H1 (cell line): Measurements from ENCODE around the gene ENPP7. TPM values are rescaled to one million over a fixed set of nuclear protein-coding genes. Genes with fewer than 3 reads are reported as not detected.

ENCODE experiments used
- CTCF ChIA-PET: fragments of 300-600 bp; sonication (Branson Sonifier 250); formaldehyde crosslinking; loops from one replicate; lab custom pipeline; 2021; ENCODE audit not compliant: partially characterized antibody; lab: Charles Lee
- POLR2A ChIA-PET: fragments of 300-600 bp; sonication (Branson Sonifier 250); formaldehyde crosslinking; loops from one replicate; lab custom pipeline; 2021; ENCODE audit warnings: inconsistent platforms; ENCODE audit not compliant: partially characterized antibody; lab: Charles Lee
- DNase-seq, 2 experiments: peaks; one replicate each; pipeline versions ENCODE4 v3.0.0 to v3.0.0-alpha.2; 2010 to 2022; ENCODE audit warnings: low spot score in 2 of 2, low read depth in 1 of 2, mixed read lengths in 1 of 2
- FAIRE-seq: peaks from 2 replicates; lab custom pipeline; 2011; peaks lifted over from hg19 to GRCh38; lab: Jason Lieb, UNC
- H2AFZ ChIP-seq: 2 replicates; pipeline ENCODE4 v1.8.1; 2012; ENCODE audit warnings: low read length, inconsistent platforms
- H2AK5ac ChIP-seq: 2 replicates; pipeline ENCODE4 v1.6.1; 2013; ENCODE audit warnings: low read depth, low read length
- H2BK120ac ChIP-seq: replicated peaks from 2 replicates; pipeline ENCODE3; 2013; ENCODE audit warnings: low read depth, low read length, inconsistent platforms
- H2BK12ac ChIP-seq: 2 replicates; pipeline ENCODE4 v1.6.1; 2013; ENCODE audit warnings: low read depth, low read length
- H2BK15ac ChIP-seq: 2 replicates; pipeline ENCODE4 v1.6.1; 2013; ENCODE audit warnings: low read length
- H2BK20ac ChIP-seq: 2 replicates; pipeline ENCODE4 v1.6.1; 2013; ENCODE audit warnings: low read length
- H2BK5ac ChIP-seq: 2 replicates; pipeline ENCODE4 v1.6.1; 2013; ENCODE audit warnings: low read depth, low read length
- H3K14ac ChIP-seq: 2 replicates; pipeline ENCODE4 v1.6.1; 2013; ENCODE audit warnings: inconsistent platforms; ENCODE audit not compliant: insufficient read length
- H3K18ac ChIP-seq: 2 replicates; pipeline ENCODE4 v1.6.1; 2013; ENCODE audit warnings: low read length; ENCODE audit errors: extremely low read depth
- H3K23ac ChIP-seq: 2 replicates; pipeline ENCODE4 v1.6.1; 2013; ENCODE audit warnings: inconsistent platforms; ENCODE audit not compliant: insufficient read length
- H3K23me2 ChIP-seq: 2 replicates; pipeline ENCODE4 v1.6.1; 2013; ENCODE audit warnings: low read depth, low read length
- H3K27ac ChIP-seq: 2 replicates; pipeline ENCODE4 v1.6.1; 2011; ENCODE audit warnings: low read depth, low read length, inconsistent platforms
- H3K27me3 ChIP-seq, 4 experiments: replicated peaks in 1 of 4; 1 replicate in 1 of 4; 2 replicates in 3 of 4; pipeline versions ENCODE4 v1.6.1 to v1.8.1; 2011 to 2013; ENCODE audit warnings: low read length in 3 of 4, mild to moderate bottlenecking in 3 of 4, inconsistent platforms in 2 of 4, mixed read lengths in 2 of 4, moderate library complexity in 1 of 4; ENCODE audit not compliant: control insufficient read depth in 3 of 4, insufficient read depth in 3 of 4; ENCODE audit errors: extremely low read depth in 1 of 4
- H3K36me3 ChIP-seq, 4 experiments: 2 replicates each; pipeline versions ENCODE4 v1.6.1 to v1.8.1; 2011 to 2013; ENCODE audit warnings: mild to moderate bottlenecking in 4 of 4, low read length in 3 of 4, moderate library complexity in 2 of 4, control low read depth in 1 of 4, inconsistent platforms in 1 of 4; ENCODE audit not compliant: insufficient read depth in 4 of 4, control insufficient read depth in 2 of 4
- H3K4ac ChIP-seq: replicated peaks from 2 replicates; pipeline ENCODE3; 2013; ENCODE audit warnings: low read length, low read depth, mixed read lengths, inconsistent platforms; ENCODE audit not compliant: insufficient read length
- H3K4me1 ChIP-seq, 4 experiments: replicated peaks in 1 of 4; 1 replicate in 1 of 4; 2 replicates in 3 of 4; pipeline versions ENCODE4 v1.6.1 to v1.8.1; 2011 to 2013; ENCODE audit warnings: low read length in 3 of 4, inconsistent platforms in 2 of 4, mixed read lengths in 1 of 4; ENCODE audit not compliant: insufficient read depth in 4 of 4, control insufficient read depth in 3 of 4
- H3K4me2 ChIP-seq, 2 experiments: 2 replicates each; pipeline versions ENCODE4 v1.6.1 to v1.8.1; 2011 to 2013; ENCODE audit warnings: low read depth in 2 of 2, low read length in 2 of 2, control low read depth in 1 of 2, inconsistent platforms in 1 of 2, mild to moderate bottlenecking in 1 of 2; ENCODE audit not compliant: insufficient read depth in 1 of 2
- H3K4me3 ChIP-seq, 4 experiments: fragments of 200-600, 300-600 bp in 1 of 4; sonication (generic), shearing (Covaris generic), sonication (Bioruptor Twin) in 1 of 4; 2 replicates each; pipeline versions ENCODE4 v1.5.1 to v1.8.1; 2011 to 2016; ENCODE audit warnings: low read length in 4 of 4, low read depth in 3 of 4, control low read depth in 2 of 4, inconsistent platforms in 2 of 4, mild to moderate bottlenecking in 2 of 4, mixed read lengths in 1 of 4, moderate library complexity in 1 of 4; ENCODE audit not compliant: insufficient read depth in 2 of 4; ENCODE audit errors: extremely low read depth in 1 of 4
- H3K56ac ChIP-seq: replicated peaks from 2 replicates; pipeline ENCODE3; 2013; ENCODE audit warnings: low read depth, mild to moderate bottlenecking, mixed read lengths, low read length, inconsistent platforms; ENCODE audit not compliant: insufficient read length
- H3K79me1 ChIP-seq: 2 replicates; pipeline ENCODE4 v1.6.1; 2013; ENCODE audit warnings: low read depth, low read length, control low read depth
- H3K79me2 ChIP-seq, 2 experiments: 2 replicates each; pipeline versions ENCODE4 v1.6.1 to v1.8.1; 2012 to 2013; ENCODE audit warnings: low read length in 2 of 2, mild to moderate bottlenecking in 2 of 2, inconsistent platforms in 1 of 2; ENCODE audit not compliant: insufficient read depth in 2 of 2, control insufficient read depth in 1 of 2
- H3K9ac ChIP-seq, 4 experiments: replicated peaks in 1 of 4; 1 replicate in 1 of 4; 2 replicates in 3 of 4; pipeline versions ENCODE4 v1.6.1 to v1.8.1; 2011 to 2013; ENCODE audit warnings: low read depth in 3 of 4, low read length in 3 of 4, control low read depth in 2 of 4, mild to moderate bottlenecking in 2 of 4, moderate library complexity in 2 of 4, inconsistent platforms in 1 of 4; ENCODE audit errors: extremely low read depth in 1 of 4
- H3K9me3 ChIP-seq, 2 experiments: 2 replicates each; pipeline versions ENCODE4 v1.6.1 to v1.8.1; 2012 to 2013; ENCODE audit warnings: mild to moderate bottlenecking in 2 of 2, moderate library complexity in 2 of 2, control low read depth in 1 of 2, inconsistent platforms in 1 of 2, low read depth in 1 of 2, low read length in 1 of 2, mixed read lengths in 1 of 2; ENCODE audit not compliant: insufficient read depth in 2 of 2
- H4K20me1 ChIP-seq, 2 experiments: replicated peaks in 1 of 2; 2 replicates each; pipeline versions ENCODE3 to v1.8.1; 2011 to 2013; ENCODE audit warnings: inconsistent platforms in 2 of 2, low read length in 2 of 2, mild to moderate bottlenecking in 1 of 2; ENCODE audit not compliant: insufficient read depth in 2 of 2, control insufficient read depth in 1 of 2
- H4K5ac ChIP-seq: 2 replicates; pipeline ENCODE4 v1.6.1; 2013; ENCODE audit warnings: low read length, low read depth, mixed read lengths, inconsistent platforms; ENCODE audit not compliant: insufficient read length
- H4K8ac ChIP-seq: 2 replicates; pipeline ENCODE4 v1.8.0; 2013; ENCODE audit warnings: mild to moderate bottlenecking, moderate library complexity, low read length, inconsistent platforms; ENCODE audit not compliant: insufficient read depth; ENCODE audit errors: extremely low read depth
- H4K91ac ChIP-seq: replicated peaks from 2 replicates; pipeline ENCODE3; 2013; ENCODE audit warnings: low read length, mixed read lengths, inconsistent platforms; ENCODE audit not compliant: insufficient read length
- CHD2 ChIP-seq: IDR thresholded peaks from 2 replicates; pipeline ENCODE4 v1.6.1; 2012; ENCODE audit warnings: low read length, improper control_type of control experiment
- CREB1 ChIP-seq: IDR thresholded peaks from 2 replicates; pipeline ENCODE4 v1.6.1; 2012; ENCODE audit warnings: inconsistent platforms
- JUN ChIP-seq: IDR thresholded peaks from 2 replicates; pipeline ENCODE4 v1.6.1; 2011; ENCODE audit warnings: low read depth, mild to moderate bottlenecking, improper control_type of control experiment, low read length
- MAFK ChIP-seq: IDR thresholded peaks from 2 replicates; pipeline ENCODE4 v1.6.1; 2012; ENCODE audit warnings: low read depth, mild to moderate bottlenecking, improper control_type of control experiment, low read length
- PHF8 ChIP-seq: fragments of 200-600 bp; sonication (generic); conservative IDR thresholded peaks from 2 replicates; pipeline ENCODE4 v1.7.1; 2012; ENCODE audit warnings: low read depth, mild to moderate bottlenecking, inconsistent platforms, low read length, moderate library complexity
- RFX5 ChIP-seq: IDR thresholded peaks from 2 replicates; pipeline ENCODE4 v1.6.1; 2011; ENCODE audit warnings: low read depth, low read length, improper control_type of control experiment, borderline replicate concordance
- SP4 ChIP-seq: IDR thresholded peaks from 2 replicates; pipeline ENCODE4 v1.6.1; 2012; ENCODE audit warnings: low read length, inconsistent platforms
- SRF ChIP-seq: IDR thresholded peaks from 2 replicates; pipeline ENCODE4 v1.6.1; 2011; ENCODE audit warnings: mild to moderate bottlenecking, low read depth, low read length, moderate library complexity
- TAF1 ChIP-seq: IDR thresholded peaks from 2 replicates; pipeline ENCODE4 v1.6.1; 2011; ENCODE audit warnings: mild to moderate bottlenecking, low read depth, low read length
- TAF7 ChIP-seq: optimal IDR thresholded peaks from 2 replicates; pipeline ENCODE3; 2011; ENCODE audit warnings: low read depth, mild to moderate bottlenecking, inconsistent platforms, low read length, moderate library complexity, borderline replicate concordance
- TBP ChIP-seq: IDR thresholded peaks from 2 replicates; pipeline ENCODE4 v1.6.1; 2011; ENCODE audit warnings: low read depth, low read length, improper control_type of control experiment
- TEAD4 ChIP-seq: IDR thresholded peaks from 2 replicates; pipeline ENCODE4 v1.6.1; 2012; ENCODE audit warnings: low read depth, low read length, inconsistent platforms, mixed read lengths
- WGBS, 2 experiments: shearing (Covaris generic) in 1 of 2; methylation state at CpG; one replicate each; pipeline versions ENCODE4 v1.1.6 to v1.1.7; 2013 to 2015; ENCODE audit warnings: low lambda C conversion rate in 2 of 2, mixed read lengths in 2 of 2, inconsistent platforms in 1 of 2, low coverage in 1 of 2, missing lambda C conversion rate in 1 of 2; ENCODE audit not compliant: insufficient replicate concordance in 2 of 2, insufficient coverage in 1 of 2, insufficient read length in 1 of 2; ENCODE audit errors: extremely low coverage in 1 of 2, missing lambda C conversion rate in 1 of 2; 5-methylcytosine and 5-hydroxymethylcytosine counted together
- polyA plus RNA-seq, 7 experiments: library from polyadenylated mRNA; depleted of rRNA in 3 of 7; stranded (reverse) in 5 of 7; unstranded in 2 of 7; fragments of >200 nt in 5 of 7; fragments of 200-250 nt in 2 of 7; gene quantifications; 1 replicate in 5 of 7; 2 replicates in 1 of 7; 4 replicates in 1 of 7; pipeline versions ENCODE4 v1.2.1 to v1.2.3, GENCODE V29; 2011 to 2013; ENCODE audit warnings: missing spikeins in 2 of 7, mixed read lengths in 2 of 7
- total RNA-seq: library from RNA; stranded (reverse); fragmentation: NEBNext Ultra II Directional; extraction: Animal tissue kit (Norgen Biotek cat#: 25700); gene quantifications from 2 replicates; pipeline ENCODE4 v1.2.1, GENCODE V29; 2021
- TF ChIP-seq, protein P1 (sequence below): IDR thresholded peaks from 2 replicates; pipeline ENCODE4 v1.6.1; 2012; ENCODE audit warnings: inconsistent platforms
- TF ChIP-seq, protein P2 (sequence below), 3 experiments: IDR thresholded peaks; 1 replicate in 2 of 3; 2 replicates in 1 of 3; pipeline versions ENCODE4 v1.5.1 to v1.6.1; 2011; ENCODE audit warnings: low read length in 3 of 3, mild to moderate bottlenecking in 3 of 3, inconsistent platforms in 2 of 3, low read depth in 1 of 3, moderate library complexity in 1 of 3; ENCODE audit not compliant: insufficient read depth in 1 of 3; ENCODE audit errors: control extremely low read depth in 1 of 3

The ENPP7 gene
- total and polyA plus RNA-seq, 2 of the 8 experiments (the other 6 are each of a cell fraction or from before 2014, with no cell fraction given): not detected

DNA sequence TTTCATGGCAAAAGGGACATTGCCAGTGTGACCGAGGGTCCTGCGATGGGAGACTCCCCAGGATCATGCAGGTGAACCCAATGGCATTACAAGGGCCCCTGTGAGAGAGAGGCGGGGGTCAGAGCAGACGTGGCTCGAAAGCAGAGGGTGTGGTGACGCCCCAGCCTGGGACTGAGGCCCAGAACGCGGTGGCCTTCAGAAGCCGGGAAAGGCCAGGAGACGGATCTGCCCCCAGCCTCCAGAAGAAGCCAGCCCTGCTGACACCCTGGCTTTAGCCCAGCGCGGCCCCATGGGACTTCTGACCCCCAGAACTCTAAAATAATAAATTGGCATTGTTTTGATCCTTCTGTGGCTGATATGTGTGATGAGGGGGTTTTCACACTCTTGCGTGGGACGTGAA lies 17.4 kb upstream of the ENPP7 start:
- Histone ChIP-seq H2BK20ac (no peak overlapping the region), H3K23ac (no peak overlapping the region), H2BK120ac (no peak overlapping the region), H4K20me1 (no peaks in the 10 kb centered on the region), H3K4me3 (no peak overlapping the region), H2AK5ac (no peak overlapping the region), H3K27ac (no peak overlapping the region), H4K5ac (no peak overlapping the region), H3K36me3 (no peaks in the 10 kb centered on the region), H3K79me1 (no peaks in the 10 kb centered on the region), H3K56ac (no peak overlapping the region), H3K79me2 (no peaks in the 10 kb centered on the region), H3K14ac (no peak overlapping the region), H3K18ac (no peak overlapping the region), H3K4me1 (no peaks in the 10 kb centered on the region), H2BK12ac (no peak overlapping the region), H2AFZ (no peak overlapping the region), H3K4me2 (no peak overlapping the region), H2BK15ac (no peak overlapping the region), H3K9ac (no peak overlapping the region), H3K4ac (no peak overlapping the region), H3K9me3 (no peaks in the 10 kb centered on the region), H4K91ac (no peak overlapping the region), H3K27me3 (no peaks in the 10 kb centered on the region), H3K23me2 (no peaks in the 10 kb centered on the region), H4K8ac (no peak overlapping the region), H2BK5ac (no peak overlapping the region)
- ChIA-PET CTCF (no interaction called here), POLR2A (no interaction called here)
- FAIRE-seq (no peak), DNase-seq (no peak)
- WGBS, 2 experiments: 90% methylated on average over 14 of the region's 14 CpGs; no CpG with 5 or more reads in 1 of the 2 experiments
- TF ChIP-seq RFX5 (no peak), JUN (no peak), SRF (no peak), TAF1 (no peak), CHD2 (no peak), TAF7 (no peak), TEAD4 (no peak), PHF8 (no peak), CREB1 (no peak), TBP (no peak), MAFK (no peak), SP4 (no peak)
- TF ChIP-seq, protein P1, sequence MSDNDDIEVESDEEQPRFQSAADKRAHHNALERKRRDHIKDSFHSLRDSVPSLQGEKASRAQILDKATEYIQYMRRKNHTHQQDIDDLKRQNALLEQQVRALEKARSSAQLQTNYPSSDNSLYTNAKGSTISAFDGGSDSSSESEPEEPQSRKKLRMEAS: no peak
- TF ChIP-seq, protein P2, sequence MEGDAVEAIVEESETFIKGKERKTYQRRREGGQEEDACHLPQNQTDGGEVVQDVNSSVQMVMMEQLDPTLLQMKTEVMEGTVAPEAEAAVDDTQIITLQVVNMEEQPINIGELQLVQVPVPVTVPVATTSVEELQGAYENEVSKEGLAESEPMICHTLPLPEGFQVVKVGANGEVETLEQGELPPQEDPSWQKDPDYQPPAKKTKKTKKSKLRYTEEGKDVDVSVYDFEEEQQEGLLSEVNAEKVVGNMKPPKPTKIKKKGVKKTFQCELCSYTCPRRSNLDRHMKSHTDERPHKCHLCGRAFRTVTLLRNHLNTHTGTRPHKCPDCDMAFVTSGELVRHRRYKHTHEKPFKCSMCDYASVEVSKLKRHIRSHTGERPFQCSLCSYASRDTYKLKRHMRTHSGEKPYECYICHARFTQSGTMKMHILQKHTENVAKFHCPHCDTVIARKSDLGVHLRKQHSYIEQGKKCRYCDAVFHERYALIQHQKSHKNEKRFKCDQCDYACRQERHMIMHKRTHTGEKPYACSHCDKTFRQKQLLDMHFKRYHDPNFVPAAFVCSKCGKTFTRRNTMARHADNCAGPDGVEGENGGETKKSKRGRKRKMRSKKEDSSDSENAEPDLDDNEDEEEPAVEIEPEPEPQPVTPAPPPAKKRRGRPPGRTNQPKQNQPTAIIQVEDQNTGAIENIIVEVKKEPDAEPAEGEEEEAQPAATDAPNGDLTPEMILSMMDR (IDR thresholded peaks at IDR 0.05; ENCODE audit: control extremely low read depth in 1 of 3, insufficient read depth in 1 of 3, low read depth in 1 of 3, low read length in 3 of 3): no peak
